Suppressor macrophage treated with lipopolysaccharide for 1 hour (primary cell): ENCODE measurements around the gene TYRP1.

Experiments
- DNase-seq, 3 donors: peaks; one replicate each; pipeline ENCODE4 v3.0.0-alpha.2; 2020 to 2022

TYRP1 gene

GRCh38 chr9:12737871-12738270 lies 44.7 kb downstream of the TYRP1 start:
- DNase-seq: no peak

- no peak for DNase-seq
Observed at GRCh38 chr9:12739014-12739652, 45.9 kb downstream of the TYRP1 start.

- DNase-seq: peak; percentile 23 to 34 (median 29)
Observed at GRCh38 chr9:12740845-12741244, 47.7 kb downstream of the TYRP1 start.

- DNase-seq: no peak
Observed at GRCh38 chr9:12748016-12748415, 54.8 kb downstream of the TYRP1 start.

- no peak for DNase-seq
Observed at GRCh38 chr9:12748954-12749353, 55.8 kb downstream of the TYRP1 start.

- DNase-seq: no peak
Observed at GRCh38 chr9:12753931-12754330, 60.7 kb downstream of the TYRP1 start.

- no peak for DNase-seq
Observed at GRCh38 chr9:12759761-12760160, 66.6 kb downstream of the TYRP1 start.
